H1 (cell line): ENCODE data around the gene DNAJA3. TPM values are rescaled to one million over a fixed set of nuclear protein-coding genes. Genes with fewer than 3 reads are reported as not detected.

ENCODE experiments used
- ASH2L ChIP-seq: fragments of 200-600, 300-600 bp; sonication (generic); IDR thresholded peaks from one replicate; pipeline ENCODE4 v1.7.1; 2017; ENCODE audit warnings: low read length
- BRCA1 ChIP-seq: IDR thresholded peaks from 2 replicates; pipeline ENCODE4 v1.6.1; 2012; ENCODE audit warnings: low read depth, low read length, improper control_type of control experiment
- CBX8 ChIP-seq: fragments of 300-800, 300-1000 bp; sonication (generic); IDR thresholded peaks from 2 replicates; pipeline ENCODE4 v1.7.1; 2016; ENCODE audit warnings: low read depth, low read length, borderline replicate concordance
- CHD1 ChIP-seq: IDR thresholded peaks from 2 replicates; pipeline ENCODE4 v1.6.1; 2012; ENCODE audit warnings: low read depth, low read length, improper control_type of control experiment
- CTBP2 ChIP-seq: IDR thresholded peaks from 2 replicates; pipeline ENCODE4 v1.7.0; 2011; ENCODE audit warnings: borderline replicate concordance, mild to moderate bottlenecking, moderate library complexity, mixed read lengths, low read length; ENCODE audit not compliant: insufficient read depth, insufficient read length
- EGR1 ChIP-seq: IDR thresholded peaks from 2 replicates; pipeline ENCODE4 v1.6.1; 2011; ENCODE audit warnings: low read depth, low read length, borderline replicate concordance
- JUND ChIP-seq: IDR thresholded peaks from 2 replicates; pipeline ENCODE4 v1.6.1; 2011; ENCODE audit warnings: mild to moderate bottlenecking, improper control_type of control experiment, low read length
- KDM1A ChIP-seq: fragments of 200-600, 300-600 bp; sonication (generic); IDR thresholded peaks from 2 replicates; pipeline ENCODE4 v1.7.1; 2016; ENCODE audit warnings: mild to moderate bottlenecking, low read length, borderline replicate concordance
- KDM4A ChIP-seq: IDR thresholded peaks from one replicate; pipeline ENCODE4 v1.7.1; 2012; ENCODE audit warnings: low read depth, mild to moderate bottlenecking, moderate library complexity, low read length, inconsistent platforms; ENCODE audit not compliant: severe bottlenecking
- MAX ChIP-seq: IDR thresholded peaks from 2 replicates; pipeline ENCODE4 v1.6.1; 2012; ENCODE audit warnings: inconsistent platforms
- PHF8 ChIP-seq: fragments of 200-600 bp; sonication (generic); conservative IDR thresholded peaks from 2 replicates; pipeline ENCODE4 v1.7.1; 2012; ENCODE audit warnings: low read depth, mild to moderate bottlenecking, inconsistent platforms, low read length, moderate library complexity
- POU5F1 ChIP-seq: IDR thresholded peaks from 2 replicates; pipeline ENCODE4 v1.6.1; 2011; ENCODE audit warnings: low read depth, mild to moderate bottlenecking, low read length, moderate library complexity
- RBBP5 ChIP-seq: IDR thresholded peaks from 2 replicates; pipeline ENCODE4 v1.7.1; 2012; ENCODE audit warnings: low read depth, mild to moderate bottlenecking, inconsistent platforms, low read length, moderate library complexity, borderline replicate concordance
- RNF2 ChIP-seq: fragments of 200-900, 300-1000 bp; sonication (generic); IDR thresholded peaks from 2 replicates; pipeline ENCODE4 v1.7.1; 2016; ENCODE audit warnings: borderline replicate concordance, low read depth, mild to moderate bottlenecking, antibody characterized with exemption, low read length; ENCODE audit not compliant: poor library complexity, severe bottlenecking; ENCODE audit errors: missing control alignments
- SAP30 ChIP-seq: fragments of 300-600 bp; sonication (generic); IDR thresholded peaks from 2 replicates; pipeline ENCODE4 v1.7.1; 2012; ENCODE audit warnings: low read length, moderate library complexity, mild to moderate bottlenecking, inconsistent platforms; ENCODE audit not compliant: insufficient read depth, insufficient replicate concordance
- TAF1 ChIP-seq: IDR thresholded peaks from 2 replicates; pipeline ENCODE4 v1.6.1; 2011; ENCODE audit warnings: mild to moderate bottlenecking, low read depth, low read length
- TBP ChIP-seq: IDR thresholded peaks from 2 replicates; pipeline ENCODE4 v1.6.1; 2011; ENCODE audit warnings: low read depth, low read length, improper control_type of control experiment
- polyA plus RNA-seq, 7 experiments: library from polyadenylated mRNA; depleted of rRNA in 3 of 7; stranded (reverse) in 5 of 7; unstranded in 2 of 7; fragments of >200 nt in 5 of 7; fragments of 200-250 nt in 2 of 7; gene quantifications; 1 replicate in 5 of 7; 2 replicates in 1 of 7; 4 replicates in 1 of 7; pipeline versions ENCODE4 v1.2.1 to v1.2.3, GENCODE V29; 2011 to 2013; ENCODE audit warnings: missing spikeins in 2 of 7, mixed read lengths in 2 of 7
- total RNA-seq: library from RNA; stranded (reverse); fragmentation: NEBNext Ultra II Directional; extraction: Animal tissue kit (Norgen Biotek cat#: 25700); gene quantifications from 2 replicates; pipeline ENCODE4 v1.2.1, GENCODE V29; 2021
- TF ChIP-seq, protein P1 (sequence below): IDR thresholded peaks from 2 replicates; pipeline ENCODE4 v1.6.1; 2012; ENCODE audit warnings: inconsistent platforms
- TF ChIP-seq, protein P2 (sequence below): IDR thresholded peaks from 2 replicates; pipeline ENCODE4 v1.6.1; 2011; ENCODE audit warnings: low read length, improper control_type of control experiment
- TF ChIP-seq, protein P3 (sequence below): IDR thresholded peaks from 2 replicates; pipeline ENCODE4 v1.6.1; 2011; ENCODE audit warnings: low read depth, mild to moderate bottlenecking, low read length; ENCODE audit not compliant: insufficient read depth

DNAJA3 gene
- total and polyA plus RNA-seq, 2 of the 8 experiments (the other 6 are each of a cell fraction or from before 2014, with no cell fraction given), result 37.3 to 59.1 TPM

- 0 out of 2 replicates have a peak, but pooled peaks have one; percentile 4 for TF ChIP-seq JUND
- peak; percentile 66; the same call in 1 of the 2 replicates for TF ChIP-seq TBP
- TF ChIP-seq PHF8, result peak; percentile 91
- TF ChIP-seq, protein P1, sequence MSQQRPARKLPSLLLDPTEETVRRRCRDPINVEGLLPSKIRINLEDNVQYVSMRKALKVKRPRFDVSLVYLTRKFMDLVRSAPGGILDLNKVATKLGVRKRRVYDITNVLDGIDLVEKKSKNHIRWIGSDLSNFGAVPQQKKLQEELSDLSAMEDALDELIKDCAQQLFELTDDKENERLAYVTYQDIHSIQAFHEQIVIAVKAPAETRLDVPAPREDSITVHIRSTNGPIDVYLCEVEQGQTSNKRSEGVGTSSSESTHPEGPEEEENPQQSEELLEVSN, result peak; percentile 99
- no peak for TF ChIP-seq RNF2
- TF ChIP-seq BRCA1, result peak; percentile 85
- TF ChIP-seq TAF1, result peak; percentile 87
- TF ChIP-seq SAP30, result no peak
- TF ChIP-seq, protein P2, sequence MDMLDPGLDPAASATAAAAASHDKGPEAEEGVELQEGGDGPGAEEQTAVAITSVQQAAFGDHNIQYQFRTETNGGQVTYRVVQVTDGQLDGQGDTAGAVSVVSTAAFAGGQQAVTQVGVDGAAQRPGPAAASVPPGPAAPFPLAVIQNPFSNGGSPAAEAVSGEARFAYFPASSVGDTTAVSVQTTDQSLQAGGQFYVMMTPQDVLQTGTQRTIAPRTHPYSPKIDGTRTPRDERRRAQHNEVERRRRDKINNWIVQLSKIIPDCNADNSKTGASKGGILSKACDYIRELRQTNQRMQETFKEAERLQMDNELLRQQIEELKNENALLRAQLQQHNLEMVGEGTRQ, result peak; percentile 64
- TF ChIP-seq, protein P3, sequence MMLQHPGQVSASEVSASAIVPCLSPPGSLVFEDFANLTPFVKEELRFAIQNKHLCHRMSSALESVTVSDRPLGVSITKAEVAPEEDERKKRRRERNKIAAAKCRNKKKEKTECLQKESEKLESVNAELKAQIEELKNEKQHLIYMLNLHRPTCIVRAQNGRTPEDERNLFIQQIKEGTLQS, result no peak
- TF ChIP-seq CTBP2, result no peak
- peak; percentile 61 for TF ChIP-seq KDM4A
- TF ChIP-seq RBBP5, result peak; percentile 76; the same call in 1 of the 2 replicates
- TF ChIP-seq CBX8, result no peak
- peak; percentile 100 for TF ChIP-seq MAX
- TF ChIP-seq CHD1, result no peak
- peak; percentile 32; the same call in 1 of the 2 replicates for TF ChIP-seq EGR1
- TF ChIP-seq ASH2L, result peak; percentile 95
- no peak for TF ChIP-seq POU5F1
- TF ChIP-seq KDM1A, result peak; percentile 62; the same call in 1 of the 2 replicates
Measured at GRCh38 chr16:4474192-4474961, 48.7 kb downstream of the DNAJA3 start, which contains the start of gene NMRAL1 (continued).
